ENCODE data around the gene CPNE7.

DNA sequence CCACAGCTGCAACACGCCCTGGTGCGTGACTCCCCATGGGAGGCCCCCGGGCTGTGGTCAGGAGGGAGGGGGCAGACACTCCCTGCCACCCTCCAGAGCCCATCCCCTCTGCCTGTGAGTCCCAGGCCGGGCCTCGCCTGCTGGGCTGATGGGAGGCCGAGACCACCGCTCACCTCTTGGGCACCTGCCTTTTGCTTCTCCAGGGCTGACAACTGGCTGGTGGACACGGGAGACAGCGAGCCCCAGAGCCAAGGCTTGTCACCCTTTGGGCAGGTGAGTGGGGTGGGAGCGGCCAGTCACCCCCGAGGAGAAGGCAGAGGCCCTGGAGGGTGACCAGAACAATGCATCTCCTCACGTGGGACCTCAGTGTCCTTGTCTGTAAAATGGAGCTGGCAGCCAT is 61.1 kb downstream of the CPNE7 start:
- TF ChIP-seq SUZ12 (IDR thresholded peaks at IDR 0.05) (no peak), FOXA1 (IDR thresholded peaks at IDR 0.05) (no peak), FOXM1 (IDR thresholded peaks at IDR 0.05; ENCODE audit: borderline replicate concordance) (no peak), ZNF384 (IDR thresholded peaks at IDR 0.05) (no peak), FOXK2 (IDR thresholded peaks at IDR 0.05) (no peak), TARDBP (IDR thresholded peaks at IDR 0.05) (no peak), SP1 (IDR thresholded peaks at IDR 0.05) (no peak), ARNT (IDR thresholded peaks at IDR 0.05) (no peak)

Measured in HEK293T (cell line).